ENCODE data around the gene NR2F1.
"Not testable (repeated sequence)": the region's sequence is repeated elsewhere in the genome, so short reads cannot be mapped to it uniquely, and the experiment has no call there.

Gene NR2F1

DNA sequence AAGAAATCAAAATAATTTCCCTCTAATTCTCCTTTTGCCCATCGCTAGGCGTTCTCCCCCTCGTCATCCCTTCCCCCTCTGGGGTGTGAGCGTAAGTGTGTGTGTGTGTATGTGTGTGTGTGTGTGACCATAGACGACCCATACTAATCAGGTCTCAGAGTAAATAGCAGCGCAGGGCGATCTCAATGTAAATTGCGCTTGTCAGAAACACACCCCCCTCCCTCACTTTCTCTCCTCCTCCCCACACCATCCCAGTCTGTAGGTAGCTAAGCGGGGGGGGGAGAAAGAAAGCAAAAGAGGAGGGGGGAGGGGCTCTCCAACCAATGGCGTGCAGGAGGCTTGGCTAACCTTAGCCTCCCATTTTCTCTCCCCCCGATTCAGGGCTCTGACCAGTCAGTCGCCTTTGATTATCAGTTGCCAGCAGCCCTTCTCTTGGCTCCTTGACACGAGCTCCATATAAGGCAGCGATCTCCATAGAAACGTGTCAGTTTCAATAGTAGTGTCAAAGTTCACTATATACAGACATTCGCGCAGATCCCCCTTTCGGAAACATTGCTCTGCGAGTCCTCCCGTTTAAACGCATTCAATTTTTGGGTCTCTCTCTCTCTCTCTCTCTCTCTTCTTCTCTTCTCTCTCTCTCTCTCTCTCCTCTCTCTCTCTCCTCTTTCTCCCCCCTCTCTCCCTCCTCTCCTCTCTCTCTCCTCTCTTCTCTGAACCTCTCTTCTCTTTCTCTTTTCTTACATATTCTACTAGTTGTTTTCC is at the start of gene NR2F1:
Gene NR2F1 (plus strand): TSS at position 546 of the 762 bp plus-strand sequence. CDS start 1,802 bp downstream, outside the sequence.
- no peak for DNase-seq (ENCODE audit: low read depth in 2 of 2)

DNA sequence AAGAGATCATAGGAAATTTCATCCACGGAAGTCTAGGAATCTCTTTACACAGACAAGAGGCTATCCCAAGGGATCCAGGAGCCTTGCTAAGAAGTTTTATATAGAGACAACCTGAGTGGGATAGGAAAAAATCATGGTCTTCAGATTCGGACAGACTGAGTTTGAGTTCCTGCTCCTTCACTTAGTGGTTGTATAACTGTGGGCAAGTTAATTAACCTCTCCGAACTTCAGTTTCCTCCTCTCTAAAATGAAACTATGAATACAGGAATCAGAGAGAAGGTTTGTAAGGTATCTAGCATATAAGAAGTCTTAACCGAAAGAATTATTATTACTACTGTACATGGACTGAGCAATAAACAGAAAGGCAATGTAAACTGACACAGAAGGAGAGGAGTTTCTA is 37.1 kb upstream of the NR2F1 start:
- no peak for DNase-seq (ENCODE audit: low read depth in 2 of 2)

GRCh38 chr5:93549594-93549993 is 33.4 kb upstream of the NR2F1 start:
- not testable (repeated sequence) for DNase-seq (ENCODE audit: low read depth in 2 of 2)

GRCh38 chr5:93557021-93557604 is 25.9 kb upstream of the NR2F1 start:
- DNase-seq (ENCODE audit: low read depth in 2 of 2), result no peak

GRCh38 chr5:93566091-93566490 is 16.9 kb upstream of the NR2F1 start:
- no peak for DNase-seq (ENCODE audit: low read depth in 2 of 2)

DNA sequence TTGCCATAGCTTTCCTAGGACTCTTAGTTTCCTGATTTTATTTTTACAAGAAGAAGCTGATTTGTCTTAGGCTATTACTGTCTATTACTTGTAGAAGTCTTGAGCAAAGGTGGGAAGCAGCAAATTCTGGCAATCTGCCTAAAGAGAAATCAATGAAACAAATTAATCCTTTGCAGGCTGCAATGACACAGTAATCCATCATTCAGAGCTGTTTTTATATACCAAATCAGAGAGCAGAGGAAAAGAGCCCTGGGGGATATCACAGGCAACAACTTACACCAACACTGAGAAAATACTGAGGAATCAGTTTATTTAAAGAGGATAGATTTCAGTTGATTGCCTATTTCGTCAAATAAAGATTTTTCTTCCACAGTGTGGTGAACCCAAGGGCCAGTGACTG is 15.6 kb upstream of the NR2F1 start:
- no peak for DNase-seq (ENCODE audit: low read depth in 2 of 2)

GRCh38 chr5:93569300-93570160 is 13.5 kb upstream of the NR2F1 start:
- no peak for DNase-seq (ENCODE audit: low read depth in 2 of 2)

- no peak for DNase-seq (ENCODE audit: low read depth in 2 of 2)
Observed at GRCh38 chr5:93570294-93571113, 12.5 kb upstream of the NR2F1 start.

DNA sequence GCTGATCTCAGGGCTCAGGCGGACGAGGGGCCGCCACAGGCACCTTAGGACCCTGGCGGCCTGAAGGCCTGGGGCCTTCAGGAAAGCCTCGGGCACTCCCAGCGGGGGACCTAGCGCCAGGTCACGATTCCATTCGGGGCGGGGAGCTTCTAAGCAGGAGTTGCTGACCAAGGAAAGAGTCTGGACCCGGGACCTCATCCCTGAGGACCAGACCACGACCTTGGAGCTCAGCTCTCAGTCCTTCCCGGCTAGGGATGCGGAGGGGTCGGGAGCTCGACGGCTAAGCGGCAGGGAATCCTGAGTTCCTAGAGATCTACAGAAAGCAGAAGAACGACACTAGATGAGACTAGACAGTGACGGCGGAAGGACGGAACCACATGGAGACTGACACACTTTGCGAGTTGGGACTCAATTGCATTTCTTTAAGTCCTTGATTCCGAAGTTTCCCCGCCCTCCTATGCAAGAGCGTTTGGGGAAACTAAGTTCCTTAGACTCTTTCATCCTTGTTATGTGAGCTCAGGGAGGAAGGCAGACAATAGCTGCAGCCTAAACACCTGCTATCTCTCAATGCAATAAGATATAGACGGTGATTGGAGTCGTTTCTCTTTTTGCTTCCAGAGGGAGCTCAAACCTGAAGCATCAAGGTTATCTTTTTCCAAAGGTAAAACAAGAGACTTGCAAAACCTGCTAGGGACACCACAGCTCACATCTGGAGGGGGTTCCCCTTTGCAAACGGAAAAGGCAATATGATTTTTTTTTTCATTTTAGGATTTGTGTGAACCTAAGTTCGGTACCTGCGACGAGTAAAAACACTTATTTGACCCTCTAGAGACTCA is 11.7 kb upstream of the NR2F1 start:
- no peak for DNase-seq (ENCODE audit: low read depth in 2 of 2)

DNA sequence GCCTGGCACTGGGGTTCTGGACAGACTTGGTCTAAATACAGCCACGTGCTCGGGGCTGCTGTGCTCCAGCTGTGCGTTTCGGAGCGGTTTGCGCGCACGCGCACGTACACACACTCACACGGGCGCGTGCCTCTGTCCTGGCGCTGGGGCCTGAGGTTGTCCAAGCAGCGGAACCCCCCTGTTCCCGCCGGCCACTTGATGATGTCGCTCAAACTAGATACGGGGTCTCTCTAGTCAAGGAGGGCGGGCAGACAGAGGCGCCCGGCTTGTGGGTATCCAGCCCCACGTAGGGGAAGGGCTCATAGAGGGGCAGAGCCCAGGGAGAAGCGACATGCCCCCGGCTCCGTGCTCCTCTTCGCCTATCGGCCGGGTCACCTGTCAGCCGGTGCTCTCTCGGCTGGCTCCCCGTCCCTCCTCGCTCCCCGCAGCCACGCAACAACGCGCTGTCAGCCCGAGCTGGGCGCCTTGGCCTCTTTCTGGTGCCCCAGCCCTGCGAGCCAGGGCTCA is 10.9 kb upstream of the NR2F1 start:
- no peak for DNase-seq (ENCODE audit: low read depth in 2 of 2)

DNA sequence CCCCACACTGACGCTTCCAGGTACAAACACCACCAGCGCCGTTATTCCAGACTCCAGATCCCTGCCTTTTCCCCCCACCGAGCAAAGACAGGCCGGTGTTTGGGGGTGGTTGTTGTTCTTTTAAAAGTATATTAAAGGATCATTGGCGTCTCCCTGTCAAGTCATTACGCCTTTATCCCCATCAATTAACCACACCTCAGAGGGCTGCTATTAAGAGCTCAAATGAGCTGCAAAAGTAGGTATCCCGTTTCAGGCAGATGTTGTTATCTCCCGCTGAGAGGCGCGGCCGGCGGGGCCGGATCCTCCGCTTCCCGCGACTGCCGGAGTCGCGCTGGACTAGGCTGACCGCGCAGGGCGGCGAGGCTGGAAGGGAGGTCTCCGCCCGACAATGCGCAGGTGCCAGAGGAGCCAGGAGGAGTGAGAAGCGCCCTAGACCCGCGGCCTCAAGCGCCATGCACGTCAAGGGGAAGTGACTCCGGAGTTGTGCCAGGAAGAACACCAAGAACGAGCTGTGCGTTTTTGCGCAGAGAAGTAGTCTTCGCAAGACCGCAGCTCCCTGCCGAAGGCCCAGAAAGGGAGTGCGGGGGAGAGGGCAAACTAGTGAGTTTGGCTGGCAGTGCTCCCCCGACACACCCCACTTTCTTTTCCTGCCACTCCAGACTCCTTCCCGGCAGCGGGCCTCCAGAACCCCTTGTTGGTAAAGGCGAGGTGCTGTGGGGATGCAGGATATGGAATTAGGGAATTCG is 10.2 kb upstream of the NR2F1 start:
- DNase-seq (ENCODE audit: low read depth in 2 of 2), result no peak

DNA sequence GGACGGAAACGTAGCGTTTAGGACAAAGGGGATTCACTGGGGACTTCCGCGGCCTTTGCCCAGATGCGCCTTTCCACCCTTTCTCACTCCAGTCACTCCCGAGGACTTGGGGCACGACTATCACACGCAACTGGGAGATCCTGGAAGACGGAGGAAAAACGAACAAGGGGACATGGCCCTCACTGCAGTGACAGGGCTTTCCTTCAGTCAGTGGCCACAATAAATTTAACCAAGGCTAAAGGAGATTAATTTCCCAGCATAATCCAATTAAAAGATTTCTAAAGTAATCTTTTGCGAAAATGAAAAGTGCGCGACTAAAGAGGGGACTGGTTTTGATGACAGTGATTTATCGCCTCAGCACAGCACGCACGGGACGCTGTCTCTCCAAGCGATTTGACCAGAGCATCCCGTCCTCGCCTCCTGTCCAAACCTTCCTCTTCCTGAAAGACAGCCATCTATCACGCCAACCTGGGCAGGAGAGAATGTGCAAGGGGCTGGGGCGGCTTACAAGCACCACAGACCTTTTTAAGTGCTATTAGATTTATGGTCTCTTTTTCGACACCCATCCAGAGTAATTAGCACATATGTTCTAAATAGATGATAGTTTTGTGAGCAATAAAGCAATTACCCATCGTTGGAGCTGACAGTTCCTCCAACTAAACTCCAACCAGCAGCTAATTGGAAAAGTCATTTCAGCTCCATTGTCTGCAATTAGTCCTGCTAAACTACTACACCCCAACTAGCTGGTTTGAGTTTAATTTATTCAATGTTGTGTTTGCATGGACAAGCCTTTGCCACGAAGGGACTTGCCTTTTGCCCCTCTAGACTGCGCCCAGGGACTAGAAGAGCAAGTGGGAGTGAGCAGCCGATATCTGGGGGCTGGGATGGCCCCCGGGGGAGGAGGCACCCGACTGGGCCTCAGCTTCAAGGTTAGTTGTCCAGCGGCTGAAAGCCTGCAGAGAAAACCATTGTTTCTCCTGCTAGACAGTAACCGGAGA is 9.4 kb upstream of the NR2F1 start:
- DNase-seq (ENCODE audit: low read depth in 2 of 2), result no peak

DNA sequence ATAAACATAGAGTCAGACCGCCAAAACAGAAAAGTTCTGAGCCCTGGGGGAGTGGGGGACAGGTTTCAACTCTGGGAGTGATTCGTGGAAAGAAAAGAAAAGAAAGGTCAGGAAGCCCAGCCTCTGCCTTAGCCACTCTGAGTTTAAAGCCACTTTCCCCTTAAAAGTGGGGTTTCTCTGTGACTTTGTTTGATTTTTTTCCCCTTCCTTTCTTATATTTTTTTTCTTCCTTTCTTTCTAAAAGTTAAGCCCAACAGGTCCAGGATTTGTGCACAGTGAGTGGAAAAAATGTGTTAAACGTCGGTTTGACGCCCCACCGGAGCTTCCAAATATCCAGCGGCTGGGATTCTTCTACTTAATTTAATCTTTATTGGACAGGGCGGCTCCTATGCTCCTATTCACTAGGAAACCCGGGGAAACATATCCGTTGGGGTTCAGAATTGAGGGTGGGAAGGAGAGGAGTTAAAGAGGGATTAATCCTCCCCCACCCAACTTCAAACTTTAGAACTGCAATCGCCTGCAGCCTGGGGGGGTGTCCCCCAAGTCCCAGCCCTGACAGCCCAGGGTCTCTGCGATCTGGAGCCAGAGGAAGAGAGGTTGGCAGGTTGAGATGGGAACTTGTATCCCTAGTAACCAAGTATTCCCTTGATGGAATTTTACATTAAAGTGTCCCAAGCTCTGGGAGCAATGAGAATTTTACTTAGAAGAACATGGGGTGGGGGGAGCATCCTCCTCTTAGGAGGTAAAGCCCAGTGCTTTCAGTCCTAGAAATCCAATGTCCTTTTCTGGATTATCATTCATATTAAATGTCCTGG is 8.3 kb upstream of the NR2F1 start:
- DNase-seq (ENCODE audit: low read depth in 2 of 2), result no peak

GRCh38 chr5:93575461-93576414 is 7.3 kb upstream of the NR2F1 start:
- no peak for DNase-seq (ENCODE audit: low read depth in 2 of 2)

DNA sequence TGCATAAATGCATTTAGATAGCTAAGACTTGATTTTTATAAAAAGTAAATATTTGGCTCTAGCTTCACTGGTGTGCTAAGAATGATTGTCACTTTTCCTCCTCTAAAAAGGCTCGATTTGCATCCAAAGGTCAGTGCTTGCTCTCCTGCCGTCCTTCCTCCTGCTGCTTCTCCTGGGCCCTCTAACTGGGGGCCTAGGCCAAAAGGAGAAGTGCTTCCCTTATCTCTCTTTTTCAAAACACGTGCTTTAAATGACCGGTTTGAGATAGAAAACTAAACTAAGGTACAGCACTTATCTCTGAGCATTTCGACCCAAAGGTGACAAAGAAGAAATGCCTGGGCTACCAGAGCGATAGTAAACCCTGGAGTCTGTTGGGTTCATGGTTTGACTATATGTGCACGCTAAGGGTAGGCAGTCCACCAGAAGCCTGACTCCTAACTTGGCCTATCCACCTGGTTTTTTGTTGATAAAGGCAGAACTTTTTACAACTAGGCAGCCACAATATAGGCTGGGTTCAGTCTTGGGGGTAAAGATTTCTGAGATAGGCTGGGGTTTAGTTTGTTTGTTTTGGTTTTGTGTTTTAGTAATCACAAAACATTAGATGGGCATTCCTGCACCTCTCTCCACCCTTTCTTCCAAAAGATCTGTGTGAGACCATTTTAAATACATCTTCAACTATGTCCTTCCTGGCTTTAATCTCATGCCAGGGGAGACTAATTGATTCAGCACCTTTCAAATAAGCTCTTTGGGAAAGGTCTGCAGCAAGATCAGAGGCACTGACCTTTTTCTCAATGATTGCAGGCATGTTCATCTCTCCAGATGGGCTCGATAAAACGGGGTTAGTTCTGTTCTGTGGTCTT is 5.8 kb upstream of the NR2F1 start:
- DNase-seq (ENCODE audit: low read depth in 2 of 2), result no peak
